HEK293 (cell line): ENCODE measurements around the gene LAMA1.
A peak's percentile ranks its signal among the peaks of the same experiment; 100 is the strongest.

Source experiments
- CTCF ChIA-PET: fragments of 350-600 bp; formaldehyde crosslinking; extraction: SDS; loops from one replicate; lab custom pipeline; 2021; ENCODE audit warnings: antibody characterized with exemption; lab: Yijun Ruan, JAX
- POLR2A ChIA-PET: fragments of 300-600 bp; formaldehyde crosslinking; extraction: SDS; loops from one replicate; lab custom pipeline; 2020; ENCODE audit warnings: antibody characterized with exemption, inconsistent platforms; lab: Yijun Ruan, JAX
- H3K27ac ChIP-seq: fragments of 200-500 bp; sonication (Bioruptor generic); 2 replicates; pipeline ENCODE4 v1.5.1; 2014; ENCODE audit warnings: low read depth, low read length, control low read depth, inconsistent platforms; ENCODE audit errors: extremely low read depth
- H3K36me3 ChIP-seq, 2 experiments: fragments of 200-500 bp in 1 of 2; sonication (Bioruptor generic) in 1 of 2; 1 replicate in 1 of 2; 2 replicates in 1 of 2; pipeline ENCODE4 v1.5.1; 2014 to 2017; ENCODE audit warnings: inconsistent platforms in 2 of 2, low read length in 2 of 2; ENCODE audit not compliant: control insufficient read depth in 2 of 2, insufficient read depth in 1 of 2
- H3K4me1 ChIP-seq: fragments of 200-500 bp; sonication (Bioruptor generic); 2 replicates; pipeline ENCODE4 v1.5.1; 2014; ENCODE audit warnings: mild to moderate bottlenecking, low read length, inconsistent platforms; ENCODE audit not compliant: control insufficient read depth, insufficient read depth
- H3K4me3 ChIP-seq: 2 replicates; pipeline ENCODE4 v1.5.1; 2011; ENCODE audit warnings: low read depth, mild to moderate bottlenecking, control low read depth, low read length, moderate library complexity
- H3K9me3 ChIP-seq: fragments of 200-500 bp; sonication (Bioruptor generic); 2 replicates; pipeline ENCODE4 v1.5.1; 2014; ENCODE audit warnings: low read depth, low read length, inconsistent platforms; ENCODE audit not compliant: control insufficient read depth, insufficient read depth
- HOXA7 ChIP-seq: sonication (generic); formaldehyde crosslinking; IDR thresholded peaks from 2 replicates; pipeline ENCODE4 v1.8.1; 2022; ENCODE audit warnings: missing genetic modification reagents, borderline replicate concordance
- IKZF3 ChIP-seq: fragments of 450-650 bp; IDR thresholded peaks from 2 replicates; pipeline ENCODE4 v1.5.0; 2018; ENCODE audit warnings: missing biosample characterization, mild to moderate bottlenecking, missing genetic modification characterization, moderate library complexity
- KLF1 ChIP-seq: fragments of 450-650 bp; formaldehyde crosslinking; IDR thresholded peaks from 2 replicates; pipeline ENCODE4 v1.5.1; 2016; ENCODE audit warnings: missing biosample characterization, missing genetic modification characterization
- KLF8 ChIP-seq: fragments of 450-650 bp; formaldehyde crosslinking; IDR thresholded peaks from 2 replicates; pipeline ENCODE4 v1.5.1; 2016; ENCODE audit warnings: missing biosample characterization, missing genetic modification characterization
- SALL2 ChIP-seq: fragments of 450-650 bp; formaldehyde crosslinking; IDR thresholded peaks from 2 replicates; pipeline ENCODE4 v1.5.0; 2017; ENCODE audit warnings: missing biosample characterization, mild to moderate bottlenecking, missing genetic modification characterization, borderline replicate concordance
- SCRT2 ChIP-seq: fragments of 450-650 bp; formaldehyde crosslinking; IDR thresholded peaks from 2 replicates; pipeline ENCODE4 v1.5.1; 2016; ENCODE audit warnings: missing biosample characterization, missing genetic modification characterization
- TCF7L2 ChIP-seq: IDR thresholded peaks from 2 replicates; pipeline ENCODE4 v1.6.1; 2011; ENCODE audit warnings: low read depth, mild to moderate bottlenecking, inconsistent platforms, low read length, moderate library complexity, borderline replicate concordance
- ZBTB17 ChIP-seq: fragments of 450-650 bp; formaldehyde crosslinking; IDR thresholded peaks from 2 replicates; pipeline ENCODE4 v1.5.1; 2016; ENCODE audit warnings: missing biosample characterization, missing genetic modification characterization
- ZBTB21 ChIP-seq: fragments of 450-650 bp; formaldehyde crosslinking; IDR thresholded peaks from 2 replicates; pipeline ENCODE4 v1.5.1; 2017; ENCODE audit warnings: missing biosample characterization, missing genetic modification characterization
- ZFP3 ChIP-seq: fragments of 450-650 bp; formaldehyde crosslinking; IDR thresholded peaks from 2 replicates; pipeline ENCODE4 v1.5.1; 2016; ENCODE audit warnings: low read depth, missing biosample characterization, missing genetic modification characterization
- ZNF146 ChIP-seq: fragments of 450-650 bp; formaldehyde crosslinking; IDR thresholded peaks from 2 replicates; pipeline ENCODE4 v1.5.1; 2016; ENCODE audit warnings: missing biosample characterization, missing genetic modification characterization
- ZNF2 ChIP-seq: fragments of 450-650 bp; formaldehyde crosslinking; IDR thresholded peaks from 2 replicates; pipeline ENCODE4 v1.5.1; 2016; ENCODE audit warnings: missing biosample characterization, missing genetic modification characterization
- ZNF211 ChIP-seq: fragments of 450-650 bp; formaldehyde crosslinking; IDR thresholded peaks from 2 replicates; pipeline ENCODE4 v1.5.1; 2016; ENCODE audit warnings: low read depth, missing biosample characterization, missing genetic modification characterization
- ZNF239 ChIP-seq: fragments of 450-650 bp; formaldehyde crosslinking; IDR thresholded peaks from 2 replicates; pipeline ENCODE4 v1.5.1; 2016; ENCODE audit warnings: missing biosample characterization, missing genetic modification characterization
- ZNF548 ChIP-seq: fragments of 450-650 bp; formaldehyde crosslinking; IDR thresholded peaks from 2 replicates; pipeline ENCODE4 v1.5.1; 2016; ENCODE audit warnings: missing biosample characterization, missing genetic modification characterization
- ZNF561 ChIP-seq: fragments of 450-650 bp; IDR thresholded peaks from 2 replicates; pipeline ENCODE4 v1.5.1; 2018; ENCODE audit warnings: missing biosample characterization, missing genetic modification characterization, borderline replicate concordance
- ZNF596 ChIP-seq: fragments of 450-650 bp; IDR thresholded peaks from 2 replicates; pipeline ENCODE4 v1.5.0; 2018; ENCODE audit warnings: missing biosample characterization, mild to moderate bottlenecking, missing genetic modification characterization, moderate library complexity
- ZNF654 ChIP-seq: fragments of 450-650 bp; formaldehyde crosslinking; IDR thresholded peaks from 2 replicates; pipeline ENCODE4 v1.5.1; 2016; ENCODE audit warnings: low read depth, missing biosample characterization, missing genetic modification characterization
- ZSCAN16 ChIP-seq: fragments of 450-650 bp; formaldehyde crosslinking; IDR thresholded peaks from 2 replicates; pipeline ENCODE4 v1.5.1; 2016; ENCODE audit warnings: missing biosample characterization, missing genetic modification characterization
- TF ChIP-seq, protein P1 (sequence below): fragments of 450-650 bp; formaldehyde crosslinking; conservative IDR thresholded peaks from 2 replicates; pipeline ENCODE4 v1.5.1; 2016; ENCODE audit warnings: low read depth, missing biosample characterization, missing genetic modification characterization
- TF ChIP-seq, protein P2 (sequence below): fragments of 450-650 bp; formaldehyde crosslinking; IDR thresholded peaks from 2 replicates; pipeline ENCODE4 v1.5.1; 2016; ENCODE audit warnings: missing biosample characterization, missing genetic modification characterization
- TF ChIP-seq, protein P3 (sequence below): fragments of 450-650 bp; formaldehyde crosslinking; IDR thresholded peaks from 2 replicates; pipeline ENCODE4 v1.5.1; 2016; ENCODE audit warnings: missing biosample characterization, missing genetic modification characterization
- TF ChIP-seq, protein P4 (sequence below): sonication (generic); formaldehyde crosslinking; IDR thresholded peaks from 2 replicates; pipeline ENCODE4 v1.8.1; 2022; ENCODE audit warnings: mild to moderate bottlenecking, moderate library complexity, missing genetic modification reagents
- TF ChIP-seq, protein P5 (sequence below): fragments of 450-650 bp; formaldehyde crosslinking; IDR thresholded peaks from 2 replicates; pipeline ENCODE4 v1.5.1; 2017; ENCODE audit warnings: missing biosample characterization, missing genetic modification characterization

Gene LAMA1

DNA sequence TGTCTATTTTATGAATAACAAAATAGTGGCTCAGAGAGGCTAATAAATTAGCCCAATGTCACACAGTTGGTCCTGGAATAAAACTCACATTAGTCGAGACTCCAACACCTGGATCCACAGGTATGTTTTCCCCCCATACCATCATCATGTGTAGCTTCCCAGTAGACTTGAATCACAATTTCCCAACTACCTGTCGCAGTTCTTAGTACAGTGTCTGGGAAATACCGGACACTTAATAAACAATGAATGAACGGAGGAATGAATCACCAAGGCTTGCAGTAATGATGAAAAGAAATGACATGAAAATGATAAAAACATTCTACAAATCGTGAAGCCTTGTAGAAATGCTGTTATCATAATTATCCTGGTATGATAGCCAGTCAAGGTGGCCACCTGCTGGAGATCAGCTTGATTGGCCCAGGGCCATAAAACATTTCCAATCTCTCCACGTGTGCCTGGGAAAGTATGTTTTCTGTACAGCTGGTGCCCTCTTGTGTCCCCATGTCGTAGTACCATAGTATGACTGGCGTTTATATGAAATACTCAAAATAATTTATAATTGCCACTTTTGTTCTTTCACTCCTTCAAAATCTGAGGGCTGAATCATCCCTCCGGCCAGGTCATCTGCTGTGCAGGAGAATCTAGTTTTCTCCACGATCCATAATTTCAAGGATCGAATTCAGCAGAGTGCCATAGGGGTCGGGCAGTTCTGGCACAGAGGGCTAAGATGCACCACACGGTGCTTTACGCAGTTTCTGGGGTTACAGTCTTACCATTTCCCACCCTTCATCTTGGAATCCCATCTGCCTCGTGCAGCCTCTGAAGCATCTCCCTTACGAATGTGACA lies 95.4 kb downstream of the LAMA1 start (continued):
- TF ChIP-seq, protein P1, sequence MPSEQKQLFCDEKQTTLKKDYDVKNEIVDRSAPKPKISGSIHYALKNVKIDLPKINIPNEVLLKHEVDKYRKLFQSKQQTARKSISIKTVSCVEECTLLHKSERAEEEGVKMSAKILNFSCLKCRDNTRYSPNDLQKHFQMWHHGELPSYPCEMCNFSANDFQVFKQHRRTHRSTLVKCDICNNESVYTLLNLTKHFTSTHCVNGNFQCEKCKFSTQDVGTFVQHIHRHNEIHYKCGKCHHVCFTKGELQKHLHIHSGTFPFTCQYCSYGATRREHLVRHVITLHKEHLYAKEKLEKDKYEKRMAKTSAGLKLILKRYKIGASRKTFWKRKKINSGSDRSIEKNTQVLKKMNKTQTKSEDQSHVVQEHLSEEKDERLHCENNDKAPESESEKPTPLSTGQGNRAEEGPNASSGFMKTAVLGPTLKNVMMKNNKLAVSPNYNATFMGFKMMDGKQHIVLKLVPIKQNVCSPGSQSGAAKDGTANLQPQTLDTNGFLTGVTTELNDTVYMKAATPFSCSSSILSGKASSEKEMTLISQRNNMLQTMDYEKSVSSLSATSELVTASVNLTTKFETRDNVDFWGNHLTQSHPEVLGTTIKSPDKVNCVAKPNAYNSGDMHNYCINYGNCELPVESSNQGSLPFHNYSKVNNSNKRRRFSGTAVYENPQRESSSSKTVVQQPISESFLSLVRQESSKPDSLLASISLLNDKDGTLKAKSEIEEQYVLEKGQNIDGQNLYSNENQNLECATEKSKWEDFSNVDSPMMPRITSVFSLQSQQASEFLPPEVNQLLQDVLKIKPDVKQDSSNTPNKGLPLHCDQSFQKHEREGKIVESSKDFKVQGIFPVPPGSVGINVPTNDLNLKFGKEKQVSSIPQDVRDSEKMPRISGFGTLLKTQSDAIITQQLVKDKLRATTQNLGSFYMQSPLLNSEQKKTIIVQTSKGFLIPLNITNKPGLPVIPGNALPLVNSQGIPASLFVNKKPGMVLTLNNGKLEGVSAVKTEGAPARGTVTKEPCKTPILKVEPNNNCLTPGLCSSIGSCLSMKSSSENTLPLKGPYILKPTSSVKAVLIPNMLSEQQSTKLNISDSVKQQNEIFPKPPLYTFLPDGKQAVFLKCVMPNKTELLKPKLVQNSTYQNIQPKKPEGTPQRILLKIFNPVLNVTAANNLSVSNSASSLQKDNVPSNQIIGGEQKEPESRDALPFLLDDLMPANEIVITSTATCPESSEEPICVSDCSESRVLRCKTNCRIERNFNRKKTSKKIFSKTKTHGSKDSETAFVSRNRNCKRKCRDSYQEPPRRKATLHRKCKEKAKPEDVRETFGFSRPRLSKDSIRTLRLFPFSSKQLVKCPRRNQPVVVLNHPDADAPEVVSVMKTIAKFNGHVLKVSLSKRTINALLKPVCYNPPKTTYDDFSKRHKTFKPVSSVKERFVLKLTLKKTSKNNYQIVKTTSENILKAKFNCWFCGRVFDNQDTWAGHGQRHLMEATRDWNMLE (tag by site-specific recombination): no peak
- TF ChIP-seq KLF1 (tag by site-specific recombination) (no peak), IKZF3 (tag by site-specific recombination) (no peak), ZBTB17 (no peak), ZNF561 (tag by site-specific recombination) (no peak), ZNF596 (no peak), SCRT2 (tag by site-specific recombination) (peak; percentile 83), ZNF548 (tag by site-specific recombination) (no peak), ZNF654 (tag by site-specific recombination) (peak; percentile 63), ZBTB21 (tag by site-specific recombination) (no peak), ZNF146 (tag by site-specific recombination) (no peak), ZNF239 (tag by site-specific recombination) (no peak), ZFP3 (tag by site-specific recombination) (no peak)
- TF ChIP-seq, protein P2, sequence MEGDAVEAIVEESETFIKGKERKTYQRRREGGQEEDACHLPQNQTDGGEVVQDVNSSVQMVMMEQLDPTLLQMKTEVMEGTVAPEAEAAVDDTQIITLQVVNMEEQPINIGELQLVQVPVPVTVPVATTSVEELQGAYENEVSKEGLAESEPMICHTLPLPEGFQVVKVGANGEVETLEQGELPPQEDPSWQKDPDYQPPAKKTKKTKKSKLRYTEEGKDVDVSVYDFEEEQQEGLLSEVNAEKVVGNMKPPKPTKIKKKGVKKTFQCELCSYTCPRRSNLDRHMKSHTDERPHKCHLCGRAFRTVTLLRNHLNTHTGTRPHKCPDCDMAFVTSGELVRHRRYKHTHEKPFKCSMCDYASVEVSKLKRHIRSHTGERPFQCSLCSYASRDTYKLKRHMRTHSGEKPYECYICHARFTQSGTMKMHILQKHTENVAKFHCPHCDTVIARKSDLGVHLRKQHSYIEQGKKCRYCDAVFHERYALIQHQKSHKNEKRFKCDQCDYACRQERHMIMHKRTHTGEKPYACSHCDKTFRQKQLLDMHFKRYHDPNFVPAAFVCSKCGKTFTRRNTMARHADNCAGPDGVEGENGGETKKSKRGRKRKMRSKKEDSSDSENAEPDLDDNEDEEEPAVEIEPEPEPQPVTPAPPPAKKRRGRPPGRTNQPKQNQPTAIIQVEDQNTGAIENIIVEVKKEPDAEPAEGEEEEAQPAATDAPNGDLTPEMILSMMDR (tag by site-specific recombination): peak; percentile 82
- TF ChIP-seq, all 188 proteins: peak for 5

DNA sequence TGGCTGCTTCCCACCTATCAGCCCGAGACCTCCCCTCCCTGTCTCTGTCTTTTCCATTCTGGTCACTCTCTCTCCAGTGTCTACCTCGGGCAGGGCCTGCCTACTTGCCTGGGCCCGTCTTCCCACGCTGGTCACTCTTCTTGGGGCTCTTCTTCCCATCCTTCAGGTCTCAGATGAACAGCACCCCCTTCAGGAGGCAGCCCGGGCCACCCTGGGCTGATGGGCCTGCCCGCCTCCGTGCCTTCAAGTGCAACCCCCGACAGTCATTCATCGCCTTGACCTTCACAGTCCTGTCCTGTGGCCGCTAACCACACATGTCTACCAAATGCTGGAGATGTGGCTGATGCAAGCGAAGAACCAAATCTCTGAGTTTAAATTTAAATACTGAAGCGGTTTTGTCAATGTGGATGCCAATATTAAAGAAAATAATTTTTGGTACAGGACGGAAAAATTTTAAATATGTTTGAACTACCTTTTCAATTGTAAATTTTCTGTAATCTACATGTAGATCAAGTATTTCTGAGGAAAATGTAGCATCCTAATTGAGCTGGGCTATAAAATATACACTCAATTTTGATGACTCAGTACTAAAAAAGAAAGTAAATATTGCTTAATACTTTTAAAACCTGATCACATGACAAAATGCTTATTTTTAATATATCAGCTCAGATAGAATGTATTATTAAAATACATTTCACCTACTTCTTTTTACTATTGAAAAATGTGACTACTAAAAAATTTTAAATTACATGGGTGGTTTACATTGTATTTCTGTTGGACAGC lies 96.4 kb downstream of the LAMA1 start:
- H3K9me3 ChIP-seq: no peaks in the 10 kb centered on the region
- ChIA-PET POLR2A (no interaction called here), CTCF (interaction anchor here (0.5 to 6.3 kb wide), 20 partner anchors 11 to 1795 kb away, joined by 3 to 150 read pairs (median 4); no protein-coding TSS in a partner anchor)
- H3K27ac ChIP-seq: no peak overlapping the region
- no peaks in the 10 kb centered on the region for H3K36me3 ChIP-seq
- H3K4me3 ChIP-seq: no peak overlapping the region
- H3K4me1 ChIP-seq: no peaks in the 10 kb centered on the region
- TF ChIP-seq, protein P3, sequence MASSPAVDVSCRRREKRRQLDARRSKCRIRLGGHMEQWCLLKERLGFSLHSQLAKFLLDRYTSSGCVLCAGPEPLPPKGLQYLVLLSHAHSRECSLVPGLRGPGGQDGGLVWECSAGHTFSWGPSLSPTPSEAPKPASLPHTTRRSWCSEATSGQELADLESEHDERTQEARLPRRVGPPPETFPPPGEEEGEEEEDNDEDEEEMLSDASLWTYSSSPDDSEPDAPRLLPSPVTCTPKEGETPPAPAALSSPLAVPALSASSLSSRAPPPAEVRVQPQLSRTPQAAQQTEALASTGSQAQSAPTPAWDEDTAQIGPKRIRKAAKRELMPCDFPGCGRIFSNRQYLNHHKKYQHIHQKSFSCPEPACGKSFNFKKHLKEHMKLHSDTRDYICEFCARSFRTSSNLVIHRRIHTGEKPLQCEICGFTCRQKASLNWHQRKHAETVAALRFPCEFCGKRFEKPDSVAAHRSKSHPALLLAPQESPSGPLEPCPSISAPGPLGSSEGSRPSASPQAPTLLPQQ (tag by site-specific recombination): no peak
- TF ChIP-seq ZNF2 (tag by site-specific recombination) (no peak), KLF8 (no peak), SALL2 (tag by site-specific recombination) (no peak), HOXA7 (CRISPR knock-in tag) (no peak), ZSCAN16 (no peak), ZNF211 (tag by site-specific recombination) (no peak), TCF7L2 (no peak)
- TF ChIP-seq, protein P4, sequence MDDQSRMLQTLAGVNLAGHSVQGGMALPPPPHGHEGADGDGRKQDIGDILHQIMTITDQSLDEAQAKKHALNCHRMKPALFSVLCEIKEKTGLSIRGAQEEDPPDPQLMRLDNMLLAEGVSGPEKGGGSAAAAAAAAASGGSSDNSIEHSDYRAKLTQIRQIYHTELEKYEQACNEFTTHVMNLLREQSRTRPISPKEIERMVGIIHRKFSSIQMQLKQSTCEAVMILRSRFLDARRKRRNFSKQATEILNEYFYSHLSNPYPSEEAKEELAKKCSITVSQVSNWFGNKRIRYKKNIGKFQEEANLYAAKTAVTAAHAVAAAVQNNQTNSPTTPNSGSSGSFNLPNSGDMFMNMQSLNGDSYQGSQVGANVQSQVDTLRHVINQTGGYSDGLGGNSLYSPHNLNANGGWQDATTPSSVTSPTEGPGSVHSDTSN: no peak
- TF ChIP-seq, protein P5, sequence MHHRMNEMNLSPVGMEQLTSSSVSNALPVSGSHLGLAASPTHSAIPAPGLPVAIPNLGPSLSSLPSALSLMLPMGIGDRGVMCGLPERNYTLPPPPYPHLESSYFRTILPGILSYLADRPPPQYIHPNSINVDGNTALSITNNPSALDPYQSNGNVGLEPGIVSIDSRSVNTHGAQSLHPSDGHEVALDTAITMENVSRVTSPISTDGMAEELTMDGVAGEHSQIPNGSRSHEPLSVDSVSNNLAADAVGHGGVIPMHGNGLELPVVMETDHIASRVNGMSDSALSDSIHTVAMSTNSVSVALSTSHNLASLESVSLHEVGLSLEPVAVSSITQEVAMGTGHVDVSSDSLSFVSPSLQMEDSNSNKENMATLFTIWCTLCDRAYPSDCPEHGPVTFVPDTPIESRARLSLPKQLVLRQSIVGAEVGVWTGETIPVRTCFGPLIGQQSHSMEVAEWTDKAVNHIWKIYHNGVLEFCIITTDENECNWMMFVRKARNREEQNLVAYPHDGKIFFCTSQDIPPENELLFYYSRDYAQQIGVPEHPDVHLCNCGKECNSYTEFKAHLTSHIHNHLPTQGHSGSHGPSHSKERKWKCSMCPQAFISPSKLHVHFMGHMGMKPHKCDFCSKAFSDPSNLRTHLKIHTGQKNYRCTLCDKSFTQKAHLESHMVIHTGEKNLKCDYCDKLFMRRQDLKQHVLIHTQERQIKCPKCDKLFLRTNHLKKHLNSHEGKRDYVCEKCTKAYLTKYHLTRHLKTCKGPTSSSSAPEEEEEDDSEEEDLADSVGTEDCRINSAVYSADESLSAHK: no peak
